ENCODE results near the gene NOTCH4. TPM values are rescaled to one million over a fixed set of nuclear protein-coding genes. Genes with fewer than 3 reads are reported as not detected.

Gene NOTCH4
- total and polyA plus RNA-seq, 9 of the 15 experiments (the other 6 are each of a cell fraction or from before 2014, with no cell fraction given) = 0.24 to 4.3 (median 1.7) TPM

DNA sequence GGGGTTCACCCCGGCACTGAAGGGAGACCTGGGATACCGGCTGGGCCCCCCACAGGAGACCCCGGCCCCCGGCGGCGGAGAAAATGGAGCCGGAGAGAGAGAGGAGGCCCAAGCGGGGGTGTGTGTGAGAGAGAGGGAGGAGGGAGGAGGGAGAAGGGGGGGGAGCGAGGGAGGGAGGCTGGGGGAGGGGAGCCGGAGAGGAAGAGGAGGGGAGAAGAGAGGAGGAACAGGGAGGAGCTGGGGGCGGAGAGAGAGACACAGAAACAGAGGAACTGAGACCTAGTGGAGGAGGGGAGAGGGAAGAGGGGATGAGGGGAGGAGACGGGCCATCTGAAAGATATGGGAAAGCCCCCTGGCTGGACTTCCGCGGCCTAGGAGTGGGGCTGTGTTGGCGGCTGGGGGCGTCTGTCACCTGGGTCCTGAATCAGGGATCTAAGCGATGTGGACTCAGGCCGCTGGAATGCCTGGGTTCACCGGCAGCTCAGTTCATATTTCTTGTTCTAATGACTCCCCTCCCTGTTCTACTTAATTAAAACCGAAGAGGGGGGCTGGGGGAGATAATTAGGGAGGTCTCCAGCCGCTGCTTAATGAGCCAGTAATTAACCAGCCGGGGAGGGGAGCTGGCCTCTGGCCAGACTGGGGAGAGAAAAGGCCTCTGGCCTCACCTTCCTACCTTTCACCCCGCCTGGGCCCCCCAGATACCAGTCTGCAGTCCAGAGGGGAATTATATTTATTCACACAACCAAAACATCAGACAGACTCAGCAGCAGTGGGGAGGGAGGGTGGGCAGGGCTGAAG is 33.6 kb downstream of the NOTCH4 start, which contains the start of gene PBX2 (continued):
- TF ChIP-seq, protein P1, sequence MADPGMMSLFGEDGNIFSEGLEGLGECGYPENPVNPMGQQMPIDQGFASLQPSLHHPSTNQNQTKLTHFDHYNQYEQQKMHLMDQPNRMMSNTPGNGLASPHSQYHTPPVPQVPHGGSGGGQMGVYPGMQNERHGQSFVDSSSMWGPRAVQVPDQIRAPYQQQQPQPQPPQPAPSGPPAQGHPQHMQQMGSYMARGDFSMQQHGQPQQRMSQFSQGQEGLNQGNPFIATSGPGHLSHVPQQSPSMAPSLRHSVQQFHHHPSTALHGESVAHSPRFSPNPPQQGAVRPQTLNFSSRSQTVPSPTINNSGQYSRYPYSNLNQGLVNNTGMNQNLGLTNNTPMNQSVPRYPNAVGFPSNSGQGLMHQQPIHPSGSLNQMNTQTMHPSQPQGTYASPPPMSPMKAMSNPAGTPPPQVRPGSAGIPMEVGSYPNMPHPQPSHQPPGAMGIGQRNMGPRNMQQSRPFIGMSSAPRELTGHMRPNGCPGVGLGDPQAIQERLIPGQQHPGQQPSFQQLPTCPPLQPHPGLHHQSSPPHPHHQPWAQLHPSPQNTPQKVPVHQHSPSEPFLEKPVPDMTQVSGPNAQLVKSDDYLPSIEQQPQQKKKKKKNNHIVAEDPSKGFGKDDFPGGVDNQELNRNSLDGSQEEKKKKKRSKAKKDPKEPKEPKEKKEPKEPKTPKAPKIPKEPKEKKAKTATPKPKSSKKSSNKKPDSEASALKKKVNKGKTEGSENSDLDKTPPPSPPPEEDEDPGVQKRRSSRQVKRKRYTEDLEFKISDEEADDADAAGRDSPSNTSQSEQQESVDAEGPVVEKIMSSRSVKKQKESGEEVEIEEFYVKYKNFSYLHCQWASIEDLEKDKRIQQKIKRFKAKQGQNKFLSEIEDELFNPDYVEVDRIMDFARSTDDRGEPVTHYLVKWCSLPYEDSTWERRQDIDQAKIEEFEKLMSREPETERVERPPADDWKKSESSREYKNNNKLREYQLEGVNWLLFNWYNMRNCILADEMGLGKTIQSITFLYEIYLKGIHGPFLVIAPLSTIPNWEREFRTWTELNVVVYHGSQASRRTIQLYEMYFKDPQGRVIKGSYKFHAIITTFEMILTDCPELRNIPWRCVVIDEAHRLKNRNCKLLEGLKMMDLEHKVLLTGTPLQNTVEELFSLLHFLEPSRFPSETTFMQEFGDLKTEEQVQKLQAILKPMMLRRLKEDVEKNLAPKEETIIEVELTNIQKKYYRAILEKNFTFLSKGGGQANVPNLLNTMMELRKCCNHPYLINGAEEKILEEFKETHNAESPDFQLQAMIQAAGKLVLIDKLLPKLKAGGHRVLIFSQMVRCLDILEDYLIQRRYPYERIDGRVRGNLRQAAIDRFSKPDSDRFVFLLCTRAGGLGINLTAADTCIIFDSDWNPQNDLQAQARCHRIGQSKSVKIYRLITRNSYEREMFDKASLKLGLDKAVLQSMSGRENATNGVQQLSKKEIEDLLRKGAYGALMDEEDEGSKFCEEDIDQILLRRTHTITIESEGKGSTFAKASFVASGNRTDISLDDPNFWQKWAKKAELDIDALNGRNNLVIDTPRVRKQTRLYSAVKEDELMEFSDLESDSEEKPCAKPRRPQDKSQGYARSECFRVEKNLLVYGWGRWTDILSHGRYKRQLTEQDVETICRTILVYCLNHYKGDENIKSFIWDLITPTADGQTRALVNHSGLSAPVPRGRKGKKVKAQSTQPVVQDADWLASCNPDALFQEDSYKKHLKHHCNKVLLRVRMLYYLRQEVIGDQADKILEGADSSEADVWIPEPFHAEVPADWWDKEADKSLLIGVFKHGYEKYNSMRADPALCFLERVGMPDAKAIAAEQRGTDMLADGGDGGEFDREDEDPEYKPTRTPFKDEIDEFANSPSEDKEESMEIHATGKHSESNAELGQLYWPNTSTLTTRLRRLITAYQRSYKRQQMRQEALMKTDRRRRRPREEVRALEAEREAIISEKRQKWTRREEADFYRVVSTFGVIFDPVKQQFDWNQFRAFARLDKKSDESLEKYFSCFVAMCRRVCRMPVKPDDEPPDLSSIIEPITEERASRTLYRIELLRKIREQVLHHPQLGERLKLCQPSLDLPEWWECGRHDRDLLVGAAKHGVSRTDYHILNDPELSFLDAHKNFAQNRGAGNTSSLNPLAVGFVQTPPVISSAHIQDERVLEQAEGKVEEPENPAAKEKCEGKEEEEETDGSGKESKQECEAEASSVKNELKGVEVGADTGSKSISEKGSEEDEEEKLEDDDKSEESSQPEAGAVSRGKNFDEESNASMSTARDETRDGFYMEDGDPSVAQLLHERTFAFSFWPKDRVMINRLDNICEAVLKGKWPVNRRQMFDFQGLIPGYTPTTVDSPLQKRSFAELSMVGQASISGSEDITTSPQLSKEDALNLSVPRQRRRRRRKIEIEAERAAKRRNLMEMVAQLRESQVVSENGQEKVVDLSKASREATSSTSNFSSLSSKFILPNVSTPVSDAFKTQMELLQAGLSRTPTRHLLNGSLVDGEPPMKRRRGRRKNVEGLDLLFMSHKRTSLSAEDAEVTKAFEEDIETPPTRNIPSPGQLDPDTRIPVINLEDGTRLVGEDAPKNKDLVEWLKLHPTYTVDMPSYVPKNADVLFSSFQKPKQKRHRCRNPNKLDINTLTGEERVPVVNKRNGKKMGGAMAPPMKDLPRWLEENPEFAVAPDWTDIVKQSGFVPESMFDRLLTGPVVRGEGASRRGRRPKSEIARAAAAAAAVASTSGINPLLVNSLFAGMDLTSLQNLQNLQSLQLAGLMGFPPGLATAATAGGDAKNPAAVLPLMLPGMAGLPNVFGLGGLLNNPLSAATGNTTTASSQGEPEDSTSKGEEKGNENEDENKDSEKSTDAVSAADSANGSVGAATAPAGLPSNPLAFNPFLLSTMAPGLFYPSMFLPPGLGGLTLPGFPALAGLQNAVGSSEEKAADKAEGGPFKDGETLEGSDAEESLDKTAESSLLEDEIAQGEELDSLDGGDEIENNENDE (IDR thresholded peaks at IDR 0.05; ENCODE audit: low read depth, low read length) = no peak
- peak; percentile 82; the same call in 1 of the 2 replicates for TF ChIP-seq ZNF830 (CRISPR knock-in tag; IDR thresholded peaks at IDR 0.05)
- TF ChIP-seq SMARCB1 (IDR thresholded peaks at IDR 0.05; ENCODE audit: insufficient read length, low read depth) = no peak

Data from K562 (cell line).